HepG2 (cell line): ENCODE results near the gene OXLD1. TPM values are rescaled to one million over a fixed set of nuclear protein-coding genes. Genes with fewer than 3 reads are reported as not detected.

Experiments used
- ARID5B ChIP-seq: IDR thresholded peaks from 2 replicates; pipeline ENCODE4 v1.4.0; 2020; ENCODE audit warnings: mild to moderate bottlenecking, missing genetic modification reagents
- ARNT2 ChIP-seq: sonication (generic); formaldehyde crosslinking; IDR thresholded peaks from 2 replicates; pipeline ENCODE4 v1.8.0; 2022; ENCODE audit warnings: mild to moderate bottlenecking, low read depth, missing genetic modification reagents, moderate library complexity
- ATF5 ChIP-seq: sonication (generic); formaldehyde crosslinking; IDR thresholded peaks from 2 replicates; pipeline ENCODE4 v1.4.0; 2020; ENCODE audit warnings: mild to moderate bottlenecking, low read depth, missing genetic modification reagents
- BHLHE40 ChIP-seq: IDR thresholded peaks from 2 replicates; pipeline ENCODE4 v1.6.1; 2011; ENCODE audit warnings: low read length, improper control_type of control experiment
- FOSL2 ChIP-seq: sonication (generic); formaldehyde crosslinking; IDR thresholded peaks from 2 replicates; pipeline ENCODE4 v1.4.0; 2020; ENCODE audit warnings: missing genetic modification reagents
- FOXK2 ChIP-seq: fragments of 450-650 bp; IDR thresholded peaks from 2 replicates; pipeline ENCODE4 v1.6.1; 2016
- HNRNPUL1 ChIP-seq: fragments of 200-400 bp; formaldehyde crosslinking; IDR thresholded peaks from 2 replicates; pipeline ENCODE4 v1.6.1; 2017; ENCODE audit warnings: low read depth, mild to moderate bottlenecking, low read length, moderate library complexity
- HOXA9 ChIP-seq: sonication (generic); formaldehyde crosslinking; IDR thresholded peaks from 2 replicates; pipeline ENCODE4 v1.8.1; 2022; ENCODE audit warnings: missing genetic modification reagents, mild to moderate bottlenecking, moderate library complexity, borderline replicate concordance
- KLF12 ChIP-seq: sonication (generic); formaldehyde crosslinking; IDR thresholded peaks from 2 replicates; pipeline ENCODE4 v1.4.0; 2020; ENCODE audit warnings: missing genetic modification reagents, borderline replicate concordance
- MED1 ChIP-seq: sonication (generic); formaldehyde crosslinking; IDR thresholded peaks from 2 replicates; pipeline ENCODE4 v1.4.0; 2020; ENCODE audit warnings: missing genetic modification reagents
- PBX3 ChIP-seq: sonication (generic); formaldehyde crosslinking; IDR thresholded peaks from 2 replicates; pipeline ENCODE4 v1.8.1; 2023; ENCODE audit warnings: missing genetic modification reagents, inconsistent platforms, borderline replicate concordance
- PRPF4 ChIP-seq: fragments of 200-400 bp; formaldehyde crosslinking; IDR thresholded peaks from 2 replicates; pipeline ENCODE4 v1.6.1; 2016; ENCODE audit warnings: low read length, low read depth; ENCODE audit not compliant: poor library complexity, severe bottlenecking
- SRF ChIP-seq: IDR thresholded peaks from 2 replicates; pipeline ENCODE4 v1.6.1; 2011; ENCODE audit warnings: mild to moderate bottlenecking, low read depth, low read length, moderate library complexity
- TBP ChIP-seq: sonication (generic); formaldehyde crosslinking; IDR thresholded peaks from 2 replicates; pipeline ENCODE4 v1.5.0; 2020; ENCODE audit warnings: missing genetic modification reagents
- ZBTB38 ChIP-seq: sonication (generic); formaldehyde crosslinking; IDR thresholded peaks from 2 replicates; pipeline ENCODE4 v1.5.1; 2020; ENCODE audit warnings: mild to moderate bottlenecking, missing genetic modification reagents
- ZKSCAN1 ChIP-seq: fragments of 150-350 bp; IDR thresholded peaks from 2 replicates; pipeline ENCODE4 v1.6.1; 2014; ENCODE audit warnings: low read length
- ZNF12 ChIP-seq: sonication (generic); formaldehyde crosslinking; IDR thresholded peaks from 2 replicates; pipeline ENCODE4 v1.5.0; 2020; ENCODE audit warnings: missing genetic modification reagents
- ZNF20 ChIP-seq: sonication (generic); formaldehyde crosslinking; IDR thresholded peaks from 2 replicates; pipeline ENCODE4 v1.4.0; 2020; ENCODE audit warnings: mild to moderate bottlenecking, moderate library complexity, missing genetic modification reagents
- ZNF329 ChIP-seq: sonication (generic); formaldehyde crosslinking; IDR thresholded peaks from 2 replicates; pipeline ENCODE4 v1.9.0; 2021; ENCODE audit warnings: low read depth, mild to moderate bottlenecking, missing genetic modification reagents
- ZNF546 ChIP-seq: sonication (generic); formaldehyde crosslinking; conservative IDR thresholded peaks from 2 replicates; pipeline ENCODE4 v1.8.1; 2023; ENCODE audit warnings: mild to moderate bottlenecking, missing genetic modification reagents
- ZNF547 ChIP-seq: sonication (generic); formaldehyde crosslinking; IDR thresholded peaks from 2 replicates; pipeline ENCODE4 v1.5.1; 2020; ENCODE audit warnings: mild to moderate bottlenecking, missing genetic modification reagents
- ZNF558 ChIP-seq: sonication (generic); formaldehyde crosslinking; IDR thresholded peaks from 2 replicates; pipeline ENCODE4 v1.9.0; 2022; ENCODE audit warnings: mild to moderate bottlenecking, missing genetic modification reagents, borderline replicate concordance
- ZNF724P ChIP-seq: sonication (generic); formaldehyde crosslinking; IDR thresholded peaks from 2 replicates; pipeline ENCODE4 v1.8.0; 2022; ENCODE audit warnings: missing genetic modification reagents, borderline replicate concordance
- polyA plus RNA-seq, 8 experiments: library from polyadenylated mRNA; depleted of rRNA in 3 of 8; stranded (reverse) in 7 of 8; unstranded in 1 of 8; fragments of >200 nt; fragmentation: Illumina TruSeq in 4 of 8; extraction: Trizol in 4 of 8; gene quantifications; 2 replicates each; pipeline versions ENCODE4 v1.2.1 to v1.2.3, GENCODE V29; 2011 to 2016; ENCODE audit warnings: low read depth in 4 of 8, missing spikeins in 1 of 8, mixed read lengths in 1 of 8; ENCODE audit not compliant: insufficient read depth in 1 of 8
- total RNA-seq, 5 experiments: library from RNA; depleted of rRNA; stranded (reverse); fragments of >200 nt; fragmentation: Illumina TruSeq; extraction: Trizol; gene quantifications; 2 replicates each; pipeline ENCODE4 v1.2.3, GENCODE V29; 2016; ENCODE audit warnings: low read depth in 1 of 5

Gene OXLD1
- total and polyA plus RNA-seq, 2 of the 13 experiments (the other 11 are each of a cell fraction or from before 2014, with no cell fraction given): 27.1 to 37.5 TPM

- TF ChIP-seq ATF5 (CRISPR knock-in tag) (peak; percentile 93; the same call in 1 of the 2 replicates), ARNT2 (peak; percentile 99), SRF (no peak), TBP (CRISPR knock-in tag) (no peak), KLF12 (CRISPR knock-in tag) (peak; percentile 87; the same call in 1 of the 2 replicates), HNRNPUL1 (no peak; the same call in 1 of the 2 replicates), ZNF20 (peak; percentile 67; the same call in 1 of the 2 replicates), MED1 (CRISPR knock-in tag) (peak; percentile 89), FOXK2 (no peak), ARID5B (CRISPR knock-in tag) (peak; percentile 74; the same call in 1 of the 2 replicates), BHLHE40 (no peak), PBX3 (CRISPR knock-in tag) (peak; percentile 72; the same call in 1 of the 2 replicates), ZNF546 (CRISPR knock-in tag) (peak; percentile 91), HOXA9 (CRISPR knock-in tag) (peak; percentile 99), ZNF12 (peak; percentile 79), ZKSCAN1 (no peak), ZNF724P (CRISPR knock-in tag) (0 out of 2 replicates have a peak, but pooled peaks have one; percentile 30), ZBTB38 (CRISPR knock-in tag) (peak; percentile 96), ZNF558 (CRISPR knock-in tag) (no peak), PRPF4 (no peak), ZNF547 (CRISPR knock-in tag) (peak; percentile 57), FOSL2 (CRISPR knock-in tag) (peak; percentile 70), ZNF329 (CRISPR knock-in tag) (peak; percentile 75)
These were observed 36.7 kb upstream of the OXLD1 start, which contains the start of gene MRPL12 (continued) for GRCh38 chr17:81702934-81703746.
